Endothelial cell of umbilical vein (primary cell): ENCODE data around the gene PLSCR1.

Source experiments
- CTCF ChIP-seq, 2 donors: IDR thresholded peaks; 1 replicate in 1 of 2; 2 replicates in 1 of 2; pipeline ENCODE4 v1.5.1; 2011; ENCODE audit warnings: low read length in 2 of 2, mild to moderate bottlenecking in 2 of 2, moderate library complexity in 2 of 2, control low read depth in 1 of 2, inconsistent platforms in 1 of 2, low read depth in 1 of 2; ENCODE audit not compliant: insufficient read depth in 1 of 2; ENCODE audit errors: extremely low read depth in 1 of 2
- EZH2 ChIP-seq: IDR thresholded peaks from 2 replicates; pipeline ENCODE4 v1.6.1; 2012; ENCODE audit warnings: borderline replicate concordance, low read depth, mild to moderate bottlenecking, moderate library complexity, low read length, inconsistent platforms; ENCODE audit not compliant: severe bottlenecking
- FOS ChIP-seq: IDR thresholded peaks from 2 replicates; pipeline ENCODE4 v1.6.1; 2011; ENCODE audit warnings: mild to moderate bottlenecking, low read length, moderate library complexity, borderline replicate concordance; ENCODE audit not compliant: insufficient read depth
- GATA2 ChIP-seq: IDR thresholded peaks from 2 replicates; pipeline ENCODE4 v1.7.0; 2011; ENCODE audit warnings: low read depth, mild to moderate bottlenecking, moderate library complexity, mixed read lengths, low read length; ENCODE audit not compliant: insufficient read length, insufficient read depth
- JUN ChIP-seq: IDR thresholded peaks from 2 replicates; pipeline ENCODE4 v1.6.1; 2011; ENCODE audit warnings: borderline replicate concordance, low read depth; ENCODE audit not compliant: insufficient read length, insufficient read depth
- MAX ChIP-seq: IDR thresholded peaks from 2 replicates; pipeline ENCODE4 v1.6.1; 2011; ENCODE audit not compliant: insufficient read depth, insufficient read length
- MYC ChIP-seq: IDR thresholded peaks from one replicate; pipeline ENCODE4 v1.6.1; 2011; ENCODE audit warnings: mild to moderate bottlenecking, low read depth, low read length
- POLR2A ChIP-seq: IDR thresholded peaks from 2 replicates; pipeline ENCODE4 v1.6.1; 2012; ENCODE audit warnings: low read depth, mild to moderate bottlenecking, control low read depth, low read length
- POLR2AphosphoS5 ChIP-seq: IDR thresholded peaks from 2 replicates; pipeline ENCODE4 v1.6.1; 2012; ENCODE audit warnings: low read depth, mild to moderate bottlenecking, control low read depth, low read length, moderate library complexity; ENCODE audit not compliant: insufficient read depth

GRCh38 chr3:146543461-146544001, 876 bp downstream of the PLSCR1 start:
- TF ChIP-seq CTCF (IDR thresholded peaks at IDR 0.05; ENCODE audit: extremely low read depth in 1 of 2, insufficient read depth in 1 of 2, low read depth in 1 of 2, low read length in 2 of 2) (no peak), POLR2AphosphoS5 (no peak), POLR2A (no peak), MAX (no peak), EZH2 (no peak), JUN (no peak), MYC (no peak), GATA2 (no peak), FOS (no peak)
